IMR-90 (cell line): ENCODE data around the gene ENAH. TPM values are rescaled to one million over a fixed set of nuclear protein-coding genes. Genes with fewer than 3 reads are reported as not detected.

Source experiments
- ATAC-seq: fragments of 200-7000 bp; cut with Tn5 transposase; 2 replicates; pipeline ENCODE4 v1.9.1; 2020; ENCODE audit warnings: low read depth, mild to moderate bottlenecking, moderate library complexity
- BruUV-seq: library from RNA; stranded (reverse); fragments of 400-500 nt; replicated peaks from 2 replicates; lab custom pipeline; 2021; lab: Mats Ljungman, UMichigan
- CTCF ChIA-PET: fragments of 300-600 bp; formaldehyde crosslinking; extraction: SDS; loops from one replicate; lab custom pipeline; 2021; ENCODE audit warnings: antibody characterized with exemption; lab: Yijun Ruan, JAX
- POLR2A ChIA-PET: fragments of 300-600 bp; sonication (Branson Sonifier 250); formaldehyde crosslinking; loops from one replicate; lab custom pipeline; 2022; ENCODE audit warnings: antibody characterized with exemption; ENCODE audit not compliant: unreplicated experiment; lab: Charles Lee
- DNase-seq: peaks from one replicate; pipeline ENCODE4 v3.0.0; 2013
- H2AFZ ChIP-seq: replicated peaks from 2 replicates; pipeline ENCODE3; 2013; ENCODE audit warnings: low read length, mild to moderate bottlenecking; ENCODE audit not compliant: poor library complexity
- H2AK5ac ChIP-seq: 2 replicates; pipeline ENCODE4 v1.6.1; 2013; ENCODE audit warnings: low read depth, low read length, inconsistent platforms
- H2AK9ac ChIP-seq: replicated peaks from 2 replicates; pipeline ENCODE3; 2013; ENCODE audit warnings: mild to moderate bottlenecking, low read depth, low read length, moderate library complexity; ENCODE audit not compliant: poor library complexity
- H2BK120ac ChIP-seq: 2 replicates; pipeline ENCODE4 v1.6.1; 2013; ENCODE audit warnings: low read depth, low read length, inconsistent platforms
- H2BK15ac ChIP-seq: 3 replicates; pipeline ENCODE4 v1.6.1; 2013; ENCODE audit warnings: low read depth, low read length, inconsistent platforms
- H2BK20ac ChIP-seq: 2 replicates; pipeline ENCODE4 v1.6.1; 2013; ENCODE audit warnings: low read depth, mild to moderate bottlenecking, inconsistent platforms, low read length, moderate library complexity
- H2BK5ac ChIP-seq: 2 replicates; pipeline ENCODE4 v1.6.1; 2013; ENCODE audit warnings: mild to moderate bottlenecking, low read depth, low read length, inconsistent platforms; ENCODE audit not compliant: poor library complexity, severe bottlenecking
- H3K14ac ChIP-seq: replicated peaks from 2 replicates; pipeline ENCODE4 v1.6.1; 2013; ENCODE audit warnings: low read depth, low read length, inconsistent platforms
- H3K18ac ChIP-seq: 2 replicates; pipeline ENCODE4 v1.6.1; 2013; ENCODE audit warnings: low read depth, low read length, control low read depth
- H3K23ac ChIP-seq: 2 replicates; pipeline ENCODE4 v1.6.1; 2013; ENCODE audit warnings: low read depth, low read length, inconsistent platforms
- H3K27ac ChIP-seq: 2 replicates; pipeline ENCODE4 v1.5.1; 2013; ENCODE audit warnings: mild to moderate bottlenecking, control low read depth, low read length; ENCODE audit not compliant: insufficient read depth
- H3K27me3 ChIP-seq: 2 replicates; pipeline ENCODE4 v1.6.1; 2013; ENCODE audit warnings: low read length; ENCODE audit not compliant: control insufficient read depth, insufficient read depth
- H3K36me3 ChIP-seq: 2 replicates; pipeline ENCODE4 v1.6.1; 2013; ENCODE audit warnings: low read length, mixed read lengths; ENCODE audit not compliant: control insufficient read depth, insufficient read depth
- H3K4ac ChIP-seq: 2 replicates; pipeline ENCODE4 v1.6.1; 2013; ENCODE audit warnings: low read depth, low read length, inconsistent platforms
- H3K4me1 ChIP-seq: 2 replicates; pipeline ENCODE4 v1.6.1; 2013; ENCODE audit warnings: low read length, mixed read lengths; ENCODE audit not compliant: control insufficient read depth, insufficient read depth
- H3K4me2 ChIP-seq: 2 replicates; pipeline ENCODE4 v1.6.1; 2013; ENCODE audit warnings: low read depth, mild to moderate bottlenecking, control low read depth, low read length, moderate library complexity
- H3K4me3 ChIP-seq: 2 replicates; pipeline ENCODE4 v1.5.1; 2013; ENCODE audit warnings: low read depth, mild to moderate bottlenecking, control low read depth, low read length, moderate library complexity; ENCODE audit not compliant: insufficient read depth
- H3K56ac ChIP-seq: 2 replicates; pipeline ENCODE4 v1.6.1; 2013; ENCODE audit warnings: low read length, inconsistent platforms; ENCODE audit not compliant: insufficient read depth; ENCODE audit errors: extremely low read depth
- H3K79me1 ChIP-seq, 2 experiments: 2 replicates each; pipeline ENCODE4 v1.6.1; 2013; ENCODE audit warnings: low read length in 2 of 2, inconsistent platforms in 1 of 2, low read depth in 1 of 2
- H3K9ac ChIP-seq: 2 replicates; pipeline ENCODE4 v1.6.1; 2013; ENCODE audit warnings: low read depth, low read length, control low read depth
- H3K9me1 ChIP-seq: 2 replicates; pipeline ENCODE4 v1.6.1; 2013; ENCODE audit warnings: low read length, inconsistent platforms; ENCODE audit not compliant: insufficient read depth
- H3K9me3 ChIP-seq: 2 replicates; pipeline ENCODE4 v1.6.1; 2013; ENCODE audit warnings: low read length; ENCODE audit not compliant: control insufficient read depth, insufficient read depth
- H4K20me1 ChIP-seq: 2 replicates; pipeline ENCODE4 v1.6.1; 2013; ENCODE audit warnings: low read length, inconsistent platforms; ENCODE audit not compliant: insufficient read depth
- H4K5ac ChIP-seq: 2 replicates; pipeline ENCODE4 v1.6.1; 2013; ENCODE audit warnings: mild to moderate bottlenecking, low read depth, low read length, control low read depth
- H4K8ac ChIP-seq, 2 experiments: 2 replicates each; pipeline ENCODE4 v1.6.1; 2013; ENCODE audit warnings: low read depth in 2 of 2, low read length in 2 of 2, control low read depth in 1 of 2, inconsistent platforms in 1 of 2
- H4K91ac ChIP-seq: 2 replicates; pipeline ENCODE4 v1.6.1; 2013; ENCODE audit warnings: low read depth, low read length, inconsistent platforms; ENCODE audit not compliant: insufficient read depth
- BHLHE40 ChIP-seq: fragments of 150-350 bp; IDR thresholded peaks from 2 replicates; pipeline ENCODE4 v1.6.1; 2016; ENCODE audit warnings: mild to moderate bottlenecking, low read depth, low read length
- CHD1 ChIP-seq: IDR thresholded peaks from 2 replicates; pipeline ENCODE4 v1.6.1; 2012; ENCODE audit warnings: low read depth, low read length, improper control_type of control experiment
- FOS ChIP-seq: fragments of 150-350 bp; IDR thresholded peaks from 2 replicates; pipeline ENCODE4 v1.6.1; 2016; ENCODE audit warnings: low read depth, low read length
- MAFK ChIP-seq: IDR thresholded peaks from 2 replicates; pipeline ENCODE4 v1.6.1; 2012; ENCODE audit warnings: low read depth, low read length, improper control_type of control experiment
- MAZ ChIP-seq: IDR thresholded peaks from 2 replicates; pipeline ENCODE4 v1.6.1; 2012; ENCODE audit warnings: low read depth, mild to moderate bottlenecking, low read length, improper control_type of control experiment, moderate library complexity, borderline replicate concordance
- MXI1 ChIP-seq: IDR thresholded peaks from 2 replicates; pipeline ENCODE4 v1.6.1; 2012; ENCODE audit warnings: low read depth, mild to moderate bottlenecking, low read length, moderate library complexity, borderline replicate concordance
- NFE2L2 ChIP-seq: fragments of 150-350 bp; IDR thresholded peaks from 2 replicates; pipeline ENCODE4 v1.6.1; 2016; ENCODE audit warnings: low read depth, mild to moderate bottlenecking, low read length
- POLR2A ChIP-seq: IDR thresholded peaks from 2 replicates; pipeline ENCODE4 v1.6.1; 2012; ENCODE audit warnings: mild to moderate bottlenecking, low read depth, low read length
- RCOR1 ChIP-seq: IDR thresholded peaks from 2 replicates; pipeline ENCODE4 v1.6.1; 2012; ENCODE audit warnings: mild to moderate bottlenecking, low read length, improper control_type of control experiment; ENCODE audit not compliant: insufficient replicate concordance
- RFX5 ChIP-seq: IDR thresholded peaks from 2 replicates; pipeline ENCODE4 v1.8.0; 2012; ENCODE audit warnings: low read depth, mild to moderate bottlenecking, low read length, moderate library complexity
- SMC3 ChIP-seq: fragments of 150-350 bp; IDR thresholded peaks from 2 replicates; pipeline ENCODE4 v1.6.1; 2016; ENCODE audit warnings: low read depth, mild to moderate bottlenecking, antibody characterized with exemption, low read length, moderate library complexity
- WGBS, 2 experiments: methylation state at CpG; one replicate each; pipeline versions ENCODE4 v1.1.5 to v1.1.7; 2013; ENCODE audit warnings: missing lambda C conversion rate in 2 of 2; ENCODE audit not compliant: insufficient read length in 1 of 2; ENCODE audit errors: extremely low coverage in 2 of 2; 5-methylcytosine and 5-hydroxymethylcytosine counted together
- dilution Hi-C: fragments of 300-500 bp; cut with HindIII; formaldehyde crosslinking; loops from one replicate; pipeline ENCODE4 v1.14.3; 2018; ENCODE audit warnings: low sequenced_read_pairs; ENCODE audit not compliant: unreplicated experiment
- in situ Hi-C: fragments of 300-500 bp; cut with MboI; formaldehyde crosslinking; loops from 3 replicates; pipeline ENCODE4 v1.14.3; 2019; ENCODE audit warnings: low sequenced_read_pairs, inconsistent platforms, mixed read lengths
- intact Hi-C: fragments of 100-400 bp; cut with micrococcal nuclease; formaldehyde crosslinking; loops from 2 replicates; pipeline ENCODE4 v1.10.0; 2022
- polyA plus RNA-seq, 3 experiments: library from polyadenylated mRNA; depleted of rRNA; stranded (reverse); fragments of >200 nt; gene quantifications; 2 replicates each; pipeline ENCODE4 v1.2.3, GENCODE V29; 2012; ENCODE audit warnings: low replicate concordance in 1 of 3
- total RNA-seq: library from RNA; depleted of rRNA; stranded (reverse); fragments of >200 nt; gene quantifications from 2 replicates; pipeline ENCODE4 v1.2.3, GENCODE V29; 2012
- TF ChIP-seq, protein P1 (sequence below): fragments of 150-350 bp; IDR thresholded peaks from 2 replicates; pipeline ENCODE4 v1.6.1; 2016; ENCODE audit warnings: low read depth, mild to moderate bottlenecking, low read length, moderate library complexity, borderline replicate concordance
- TF ChIP-seq, protein P2 (sequence below): conservative IDR thresholded peaks from 2 replicates; pipeline ENCODE4 v1.5.1; 2012; ENCODE audit warnings: mild to moderate bottlenecking, low read depth, low read length, improper control_type of control experiment
- TF ChIP-seq, protein P3 (sequence below): fragments of 150-350 bp; IDR thresholded peaks from 2 replicates; pipeline ENCODE4 v1.6.1; 2017; ENCODE audit warnings: mild to moderate bottlenecking, antibody characterized with exemption, low read length, low read depth

The ENAH gene
- total and polyA plus RNA-seq, 2 of the 4 experiments (the other 2 are of a cell fraction): 61.3 to 86.9 TPM

DNA sequence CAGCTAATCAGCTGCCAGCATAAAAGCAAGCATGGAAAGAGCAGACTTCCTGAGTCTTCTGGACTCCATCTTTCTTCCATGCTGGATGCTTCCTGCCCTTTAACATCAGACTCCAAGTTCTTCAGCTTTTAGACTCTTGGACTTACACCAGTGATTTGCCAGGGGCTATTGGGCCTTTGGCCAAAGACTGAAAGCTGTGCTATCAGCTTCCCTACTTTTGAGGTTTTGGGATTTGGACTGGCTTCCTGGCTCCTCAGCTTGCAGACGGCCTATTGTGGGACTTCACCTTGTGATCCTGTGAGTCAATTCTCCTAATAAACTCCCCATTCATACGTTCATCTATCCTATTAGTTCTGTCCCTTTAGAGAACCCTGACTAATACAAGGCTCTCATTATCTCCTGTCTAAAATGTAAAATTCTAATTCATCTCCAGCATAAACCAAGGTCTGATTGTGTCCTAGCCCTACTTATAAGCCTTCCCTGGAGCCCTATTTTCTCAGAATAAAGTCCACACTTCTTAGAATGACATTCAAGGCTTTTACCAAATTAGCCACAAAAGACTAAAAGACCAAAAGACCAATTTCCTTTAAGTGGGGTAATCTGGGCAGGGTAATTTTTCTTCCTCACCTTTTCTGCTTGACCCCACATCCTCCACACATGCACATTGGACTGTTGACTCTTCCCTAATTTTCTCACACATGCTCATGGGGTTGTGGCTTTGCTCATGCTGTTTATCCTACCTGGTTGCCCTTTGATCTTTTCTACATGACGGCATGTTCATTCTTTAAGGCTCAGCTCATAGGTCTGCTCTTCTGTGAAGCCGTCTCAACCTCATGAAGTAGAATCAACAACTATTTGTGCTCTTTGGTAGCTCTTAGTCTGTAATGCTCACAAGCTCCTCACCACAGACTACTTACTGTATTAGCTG, 18.1 kb upstream of the ENAH start:
- ChIA-PET POLR2A (no interaction called here), CTCF (interaction anchor here (2.1 kb wide), 1 partner anchor 9 kb away, joined by 6 read pairs; no protein-coding TSS in a partner anchor)
- Histone ChIP-seq H3K27ac (no peak overlapping the region), H2AK9ac (no peak overlapping the region), H3K4me2 (no peak overlapping the region), H2AFZ (no peak overlapping the region), H3K4ac (no peak overlapping the region), H2BK15ac (no peak overlapping the region), H2BK120ac (no peak overlapping the region), H3K9me1 (no peaks in the 10 kb centered on the region), H4K8ac (no peak overlapping the region), H3K4me1 (no peaks in the 10 kb centered on the region), H2BK5ac (no peak overlapping the region), H3K56ac (no peak overlapping the region), H2BK20ac (no peak overlapping the region), H4K20me1 (no peaks in the 10 kb centered on the region), H3K36me3 (no peaks in the 10 kb centered on the region), H3K9me3 (no peaks in the 10 kb centered on the region), H3K14ac (no peak overlapping the region), H4K5ac (no peak overlapping the region), H3K27me3 (no peaks in the 10 kb centered on the region), H3K23ac (no peak overlapping the region), H4K91ac (no peak overlapping the region), H2AK5ac (no peak overlapping the region), H3K18ac (no peak overlapping the region), H3K79me1 (no peaks in the 10 kb centered on the region; a peak in 1 of 4 replicates), H3K4me3 (no peak overlapping the region), H3K9ac (no peak overlapping the region)
- no TSS peak for BruUV-seq
- dilution Hi-C loops (no loop called here), intact Hi-C loops (no loop called here), in situ Hi-C loops (no loop called here)
- ATAC-seq (no peak), DNase-seq (no peak)
- WGBS, 2 experiments: 95% methylated on average over 3 of the region's 4 CpGs; no CpG with 5 or more reads in 1 of the 2 experiments
- TF ChIP-seq RCOR1 (no peak), BHLHE40 (no peak), MXI1 (no peak), CHD1 (no peak), RFX5 (no peak), MAFK (no peak), FOS (no peak), MAZ (no peak), SMC3 (no peak), POLR2A (no peak), NFE2L2 (no peak)
- TF ChIP-seq, protein P1, sequence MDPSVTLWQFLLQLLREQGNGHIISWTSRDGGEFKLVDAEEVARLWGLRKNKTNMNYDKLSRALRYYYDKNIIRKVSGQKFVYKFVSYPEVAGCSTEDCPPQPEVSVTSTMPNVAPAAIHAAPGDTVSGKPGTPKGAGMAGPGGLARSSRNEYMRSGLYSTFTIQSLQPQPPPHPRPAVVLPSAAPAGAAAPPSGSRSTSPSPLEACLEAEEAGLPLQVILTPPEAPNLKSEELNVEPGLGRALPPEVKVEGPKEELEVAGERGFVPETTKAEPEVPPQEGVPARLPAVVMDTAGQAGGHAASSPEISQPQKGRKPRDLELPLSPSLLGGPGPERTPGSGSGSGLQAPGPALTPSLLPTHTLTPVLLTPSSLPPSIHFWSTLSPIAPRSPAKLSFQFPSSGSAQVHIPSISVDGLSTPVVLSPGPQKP: no peak
- TF ChIP-seq, protein P2, sequence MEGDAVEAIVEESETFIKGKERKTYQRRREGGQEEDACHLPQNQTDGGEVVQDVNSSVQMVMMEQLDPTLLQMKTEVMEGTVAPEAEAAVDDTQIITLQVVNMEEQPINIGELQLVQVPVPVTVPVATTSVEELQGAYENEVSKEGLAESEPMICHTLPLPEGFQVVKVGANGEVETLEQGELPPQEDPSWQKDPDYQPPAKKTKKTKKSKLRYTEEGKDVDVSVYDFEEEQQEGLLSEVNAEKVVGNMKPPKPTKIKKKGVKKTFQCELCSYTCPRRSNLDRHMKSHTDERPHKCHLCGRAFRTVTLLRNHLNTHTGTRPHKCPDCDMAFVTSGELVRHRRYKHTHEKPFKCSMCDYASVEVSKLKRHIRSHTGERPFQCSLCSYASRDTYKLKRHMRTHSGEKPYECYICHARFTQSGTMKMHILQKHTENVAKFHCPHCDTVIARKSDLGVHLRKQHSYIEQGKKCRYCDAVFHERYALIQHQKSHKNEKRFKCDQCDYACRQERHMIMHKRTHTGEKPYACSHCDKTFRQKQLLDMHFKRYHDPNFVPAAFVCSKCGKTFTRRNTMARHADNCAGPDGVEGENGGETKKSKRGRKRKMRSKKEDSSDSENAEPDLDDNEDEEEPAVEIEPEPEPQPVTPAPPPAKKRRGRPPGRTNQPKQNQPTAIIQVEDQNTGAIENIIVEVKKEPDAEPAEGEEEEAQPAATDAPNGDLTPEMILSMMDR: no peak
- TF ChIP-seq, protein P3, sequence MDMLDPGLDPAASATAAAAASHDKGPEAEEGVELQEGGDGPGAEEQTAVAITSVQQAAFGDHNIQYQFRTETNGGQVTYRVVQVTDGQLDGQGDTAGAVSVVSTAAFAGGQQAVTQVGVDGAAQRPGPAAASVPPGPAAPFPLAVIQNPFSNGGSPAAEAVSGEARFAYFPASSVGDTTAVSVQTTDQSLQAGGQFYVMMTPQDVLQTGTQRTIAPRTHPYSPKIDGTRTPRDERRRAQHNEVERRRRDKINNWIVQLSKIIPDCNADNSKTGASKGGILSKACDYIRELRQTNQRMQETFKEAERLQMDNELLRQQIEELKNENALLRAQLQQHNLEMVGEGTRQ: no peak
